ENCODE data around the gene REXO1.

REXO1 gene

DNA sequence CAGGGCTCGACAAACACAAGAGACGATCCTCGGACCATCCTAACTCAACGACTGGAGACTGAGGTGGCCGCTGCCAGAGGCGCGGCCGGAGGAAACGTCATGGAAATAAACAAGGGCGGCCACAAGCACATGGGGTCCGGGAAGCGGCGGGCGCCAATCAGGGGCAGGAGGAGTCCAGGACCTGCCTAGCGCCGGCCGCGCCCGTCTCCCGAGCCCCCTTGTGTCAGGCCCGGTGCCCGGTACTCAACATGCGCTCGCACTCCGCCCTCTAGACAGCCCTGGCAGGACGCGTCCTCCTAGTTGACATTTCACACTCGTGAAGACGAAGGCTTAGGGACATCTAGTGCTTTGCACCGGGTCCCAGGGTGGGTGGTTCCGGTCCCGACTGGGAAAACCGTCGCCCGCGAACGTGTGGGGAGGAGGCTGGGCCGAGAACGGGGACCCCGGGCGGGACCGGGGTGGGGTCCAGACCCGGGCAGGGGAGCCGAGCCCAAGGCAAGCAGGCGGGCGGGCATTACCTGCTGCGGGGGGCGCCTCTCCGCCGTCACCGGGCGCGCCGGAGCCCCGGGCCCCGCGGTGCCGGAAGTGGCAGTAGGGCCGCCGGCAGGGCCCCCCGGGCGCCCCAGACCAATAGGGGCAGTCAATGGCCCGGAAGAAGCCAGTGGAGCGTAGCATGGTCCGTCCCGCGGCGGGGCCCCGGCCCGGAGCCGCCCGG lies 442 bp downstream of the REXO1 start:
- no peak for DNase-seq

DNA sequence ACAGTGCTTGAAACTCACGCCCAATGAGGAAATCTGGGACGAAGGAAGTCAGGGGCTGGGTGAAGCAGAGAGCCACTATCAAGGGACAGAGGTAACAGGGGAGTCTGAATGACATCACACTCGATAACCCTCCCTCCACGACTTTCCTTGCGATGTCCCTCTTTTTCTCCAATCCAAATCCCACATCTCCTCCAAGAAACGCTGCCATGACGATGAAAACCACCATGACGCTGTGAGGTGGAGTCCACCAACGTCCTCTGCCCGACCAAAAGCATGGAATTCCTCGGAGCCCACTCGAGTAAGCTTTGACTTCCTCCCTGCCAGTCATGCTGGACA lies 967 bp downstream of the REXO1 start:
- no peak for DNase-seq

DNA sequence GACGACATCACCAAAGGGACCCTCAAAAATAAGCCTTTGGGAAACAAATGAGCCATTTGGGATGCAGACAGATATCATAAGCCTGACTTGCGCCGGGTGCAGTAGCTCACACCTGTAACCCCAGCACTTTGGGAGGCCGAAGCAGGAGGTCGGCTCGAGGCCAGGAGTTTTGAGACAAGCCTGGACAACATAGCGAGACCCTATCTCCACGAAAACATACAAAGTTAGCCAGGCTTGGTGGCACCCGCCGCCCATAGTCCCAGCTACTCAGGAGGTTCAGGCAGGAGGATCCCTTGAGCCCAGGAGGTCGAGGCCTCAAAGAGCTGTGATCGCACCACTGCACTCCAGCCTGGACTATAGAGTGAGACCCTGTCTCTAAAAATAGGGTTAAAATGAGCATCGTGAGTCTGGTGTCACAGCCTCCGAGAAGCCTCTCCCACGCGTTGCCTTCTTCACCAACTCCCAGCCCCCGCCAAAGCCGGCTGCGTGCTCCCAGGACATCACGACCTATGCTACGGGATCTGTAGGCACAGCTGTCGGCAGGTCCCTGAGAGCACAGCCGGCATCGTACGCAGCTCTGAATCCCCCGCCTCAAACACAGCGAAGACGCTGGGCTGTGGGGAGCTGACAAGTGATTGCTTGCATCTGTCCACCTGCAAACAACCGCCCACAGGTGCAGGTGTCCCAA lies 1.6 kb downstream of the REXO1 start:
- no peak for DNase-seq

DNA sequence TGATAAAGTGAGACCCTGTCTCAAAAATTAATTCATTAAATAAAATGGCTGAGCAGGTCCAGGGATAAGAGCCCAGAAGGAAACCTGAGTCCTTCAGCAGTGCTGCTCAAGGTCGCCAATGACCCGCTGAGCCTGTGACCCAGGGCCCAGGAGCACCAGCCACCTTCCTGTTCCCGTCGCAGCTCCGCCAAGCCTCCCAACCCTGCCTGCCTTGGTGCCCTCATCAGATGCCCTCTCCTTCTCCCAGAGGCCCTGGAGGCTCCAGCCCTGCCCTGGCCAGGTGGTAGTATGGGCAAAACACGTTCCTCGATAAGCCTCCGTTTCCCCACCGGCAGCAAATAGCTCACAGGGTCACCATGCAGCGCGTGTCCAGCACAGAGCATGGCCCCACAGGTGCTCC lies 2.6 kb downstream of the REXO1 start:
- DNase-seq = no peak

DNA sequence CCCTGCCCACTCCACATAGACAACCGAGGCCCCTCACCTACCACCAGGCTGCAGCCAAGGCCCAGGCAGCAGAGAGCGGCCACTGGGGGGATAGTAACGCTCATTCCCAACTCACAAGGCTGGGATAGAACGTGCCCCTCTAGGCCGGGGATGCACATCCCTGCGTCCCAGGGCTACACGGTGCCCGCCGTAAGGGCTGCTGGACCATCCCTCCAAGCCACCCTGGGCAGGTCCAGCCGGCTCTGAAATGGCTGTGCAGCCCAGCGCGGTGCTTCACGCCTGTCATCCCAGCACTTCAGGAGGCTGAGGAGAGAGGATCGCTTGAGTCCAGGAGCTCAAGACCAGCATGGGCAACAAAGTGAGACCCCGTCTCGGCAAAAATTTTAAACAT lies 3.2 kb downstream of the REXO1 start:
- no peak for DNase-seq

DNA sequence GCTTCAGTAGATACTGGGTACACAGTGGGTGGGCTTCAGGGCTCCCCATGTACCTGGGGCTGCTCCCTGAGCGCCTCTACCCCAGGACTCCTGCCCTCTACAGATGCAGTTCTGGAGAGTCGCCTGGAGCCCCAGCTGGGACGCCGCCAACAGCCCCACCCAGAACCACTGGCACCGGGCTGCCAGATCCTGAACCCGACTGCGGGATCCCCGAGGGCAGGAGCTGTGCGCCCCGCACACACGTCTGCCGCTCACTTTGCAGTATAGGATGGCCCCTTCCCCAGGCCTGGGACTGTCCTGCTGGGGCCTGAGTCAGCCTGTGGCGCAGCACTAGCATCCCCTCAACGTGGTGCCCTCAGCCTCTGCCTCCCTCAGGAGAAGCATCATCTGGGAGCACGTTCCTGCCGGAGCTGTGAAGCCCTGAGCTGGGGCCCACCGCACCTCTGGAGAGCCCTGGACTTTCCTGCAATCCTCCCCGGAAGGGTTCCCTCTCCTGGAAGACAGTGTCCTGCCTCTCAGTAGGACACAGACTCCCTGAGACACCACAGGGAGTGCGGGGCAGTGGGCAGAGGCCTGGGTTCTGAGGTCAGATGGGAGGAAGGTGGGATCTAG lies 3.7 kb downstream of the REXO1 start:
- no peak for DNase-seq

DNA sequence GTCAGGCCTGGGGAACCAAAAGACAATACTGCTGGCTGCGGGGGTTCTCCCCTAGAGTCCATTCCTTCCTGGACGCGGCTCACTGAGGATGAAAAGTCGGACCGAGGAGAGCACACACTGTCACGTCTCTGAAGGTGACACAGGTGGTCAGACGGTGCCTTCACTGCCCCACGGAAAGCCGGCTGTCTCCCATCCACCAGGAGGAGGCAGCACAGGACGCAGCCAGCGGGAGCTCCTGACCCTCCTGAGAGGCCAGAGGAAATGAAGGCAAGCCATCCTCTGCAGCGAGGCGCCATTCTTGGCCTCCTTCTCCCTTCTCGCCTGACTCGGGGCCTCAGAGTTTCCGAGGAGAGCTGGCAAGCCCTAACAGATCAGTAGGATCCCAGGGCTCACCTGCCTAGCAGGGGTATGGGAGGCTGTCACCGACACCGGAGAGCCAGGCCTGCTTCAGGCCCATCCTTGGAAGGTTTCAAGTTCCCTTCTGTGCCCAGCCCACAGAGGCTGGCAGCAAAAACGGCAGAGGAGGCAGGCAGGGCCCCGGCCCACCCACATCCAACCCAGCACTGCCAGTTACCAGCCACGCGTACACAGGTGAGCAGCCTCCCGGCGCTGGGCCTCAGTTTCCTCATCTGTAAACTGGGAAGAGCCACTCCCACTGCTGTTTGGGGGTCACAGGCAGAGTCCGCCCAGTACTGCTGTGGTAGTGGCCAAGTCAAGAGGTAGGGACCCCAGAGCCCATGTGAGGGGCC lies 4.5 kb downstream of the REXO1 start:
- no peak for DNase-seq

DNA sequence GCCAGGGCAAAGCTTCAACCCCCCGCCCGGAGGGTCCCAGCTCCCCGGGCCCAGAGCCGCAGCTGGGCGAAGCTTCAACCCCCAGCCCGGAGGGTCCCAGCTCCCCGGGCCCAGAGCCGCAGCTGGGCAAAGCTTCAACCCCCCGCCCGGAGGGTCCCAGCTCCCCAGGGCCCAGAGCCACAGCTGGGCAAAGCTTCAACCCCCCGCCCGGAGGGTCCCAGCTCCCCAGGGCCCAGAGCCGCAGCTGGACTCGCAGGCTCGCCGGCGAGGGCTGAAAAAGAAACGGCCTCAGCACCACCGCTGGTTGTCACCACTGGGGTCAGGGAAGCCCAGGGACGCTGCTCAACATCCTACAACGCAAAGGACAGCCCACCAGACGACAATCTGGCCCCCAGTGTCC lies 5.2 kb downstream of the REXO1 start:
- no peak for DNase-seq

DNA sequence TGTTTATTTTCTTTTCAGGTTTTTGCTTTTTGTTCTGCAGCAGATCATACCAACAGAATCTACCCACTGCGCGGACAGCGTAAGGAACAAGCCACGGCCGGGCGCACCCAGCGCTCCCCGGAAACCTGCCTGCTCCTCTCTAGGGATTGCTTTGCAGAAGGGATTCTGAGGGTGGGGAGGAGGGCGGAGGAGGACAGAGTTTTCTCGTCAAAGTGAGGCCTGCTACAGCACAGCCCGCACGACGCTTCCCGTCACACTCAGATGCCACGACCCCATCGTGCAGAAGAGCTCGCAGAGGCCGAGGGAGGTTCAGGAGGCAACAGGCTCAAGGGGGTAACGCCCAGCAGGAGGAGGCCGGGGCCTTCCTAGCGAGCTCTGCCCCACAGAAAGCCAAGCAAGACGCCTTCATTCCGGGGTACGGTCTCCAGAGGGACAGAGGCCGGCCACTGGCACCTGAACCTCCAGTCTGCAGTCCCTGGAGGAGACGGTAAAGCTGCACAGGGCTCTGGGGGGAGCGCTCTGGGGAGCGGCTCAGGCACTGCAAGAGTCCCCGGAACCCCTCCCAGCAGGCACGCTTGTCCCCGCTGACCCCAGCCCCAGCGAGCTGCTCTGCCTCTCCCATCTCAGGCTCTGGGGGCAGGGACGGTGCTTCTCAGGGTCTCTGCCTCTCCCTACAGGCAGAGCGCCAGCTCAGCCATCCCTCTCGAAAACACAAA lies 6.9 kb downstream of the REXO1 start:
- DNase-seq = no peak

DNA sequence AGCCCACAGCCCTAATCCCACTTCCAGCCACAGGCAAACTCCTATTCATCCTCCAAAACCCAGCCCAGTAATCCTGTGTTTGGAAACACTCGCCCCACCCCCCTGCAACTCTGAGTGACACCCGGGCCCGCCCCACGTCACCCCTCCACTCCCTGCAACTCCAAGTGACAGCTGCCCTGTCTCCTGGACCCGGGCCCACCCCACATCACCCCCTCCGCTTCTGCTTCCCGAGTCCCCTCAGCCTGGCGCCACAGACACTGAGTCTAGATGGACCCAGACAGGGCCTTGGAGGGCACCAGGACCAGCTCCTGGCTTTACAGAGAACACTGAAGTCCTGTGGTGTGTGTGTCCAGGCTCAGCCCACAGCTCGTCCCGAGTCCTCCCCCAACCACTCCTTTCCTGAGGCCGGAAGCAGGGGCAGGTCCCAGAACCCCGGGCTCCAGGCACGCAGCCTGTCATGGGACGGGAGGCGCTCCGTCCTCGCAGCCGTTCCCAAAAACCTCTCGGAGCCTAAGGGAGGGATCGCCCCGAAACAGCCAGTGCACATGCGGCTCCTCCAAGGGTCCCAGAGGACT lies 7.7 kb downstream of the REXO1 start:
- no peak for DNase-seq

DNA sequence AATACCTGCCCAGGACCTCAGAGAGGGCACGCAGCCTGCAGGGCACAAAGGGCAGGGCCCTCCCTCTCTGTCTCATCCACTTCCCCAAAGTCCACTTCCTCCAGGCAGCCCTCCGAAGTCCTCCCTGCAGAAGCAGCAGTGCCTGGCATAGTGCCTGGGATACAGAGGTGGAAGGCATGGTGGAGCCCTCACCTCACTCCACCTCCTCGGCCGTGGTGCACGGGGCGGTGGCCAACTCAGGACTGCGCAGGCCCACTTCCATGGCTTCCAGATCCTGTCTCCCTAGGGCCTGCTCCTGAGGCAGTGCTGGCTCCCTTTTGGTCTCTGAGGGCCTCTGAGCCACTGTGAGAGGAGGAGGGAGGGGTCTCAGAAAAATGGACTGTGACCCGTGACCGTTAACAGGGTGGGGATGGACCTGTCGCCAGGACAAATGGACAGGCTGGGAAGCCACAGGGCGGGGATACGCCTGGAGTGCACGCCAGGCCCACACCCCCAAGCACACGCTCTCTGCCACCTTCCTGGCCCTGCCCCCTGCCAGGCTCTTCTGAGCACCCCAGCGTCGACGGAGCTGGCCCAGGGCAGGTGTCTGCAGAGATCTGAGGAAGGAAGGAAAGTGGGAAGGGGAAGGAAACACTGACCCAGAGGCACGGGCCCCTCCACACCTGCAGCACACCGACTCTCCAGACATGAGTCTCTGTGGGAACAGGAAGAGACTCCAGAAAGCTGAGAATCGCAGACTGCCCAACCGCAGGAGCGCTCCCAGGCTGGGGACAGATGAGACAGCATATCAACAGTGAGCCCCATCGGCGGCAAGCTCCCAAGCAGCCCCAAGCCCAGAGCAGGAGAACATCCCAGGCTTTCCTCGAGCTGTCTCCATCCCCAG lies 8.4 kb downstream of the REXO1 start:
- no peak for DNase-seq

DNA sequence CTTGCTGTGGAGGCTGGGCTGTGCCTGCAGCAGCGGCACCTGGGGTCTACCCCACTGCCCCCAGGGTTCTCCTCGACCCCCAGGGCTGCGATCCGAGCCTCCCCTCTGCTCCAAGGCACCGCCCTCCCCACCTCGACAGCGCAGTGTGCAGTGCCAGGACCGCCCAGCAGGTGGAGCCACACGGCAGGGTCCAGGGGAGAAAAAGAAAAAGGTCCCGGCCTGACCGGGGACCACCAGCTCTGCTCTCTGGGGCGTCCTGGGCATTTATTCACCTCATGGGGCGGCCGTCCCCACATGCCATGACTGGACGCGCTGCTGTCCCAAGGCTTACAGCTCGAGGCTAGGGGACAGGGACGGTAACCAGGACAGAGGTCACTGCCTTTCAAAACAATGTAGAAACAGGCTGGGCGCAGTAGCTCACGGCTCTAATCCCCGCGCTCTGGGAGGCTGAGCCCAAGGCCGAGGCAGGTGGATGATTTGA lies 10.6 kb downstream of the REXO1 start:
- no peak for DNase-seq

DNA sequence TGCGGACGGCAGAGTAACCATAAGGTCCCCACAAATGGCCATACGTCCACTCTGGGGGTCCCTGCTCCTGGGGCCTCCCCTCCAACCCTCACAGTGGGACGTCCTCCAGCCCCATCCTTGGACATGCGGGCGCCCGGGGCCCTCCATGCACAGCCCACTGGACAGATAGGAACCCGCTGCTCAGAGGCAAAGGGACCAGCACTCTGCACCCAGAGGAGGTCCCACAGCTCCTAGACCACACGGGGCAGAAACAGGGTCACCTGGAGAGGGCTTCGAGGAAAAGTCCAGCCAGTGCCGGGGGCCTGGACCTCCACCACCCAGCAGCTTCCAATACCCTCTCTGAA lies 11.1 kb downstream of the REXO1 start:
- no peak for DNase-seq

DNA sequence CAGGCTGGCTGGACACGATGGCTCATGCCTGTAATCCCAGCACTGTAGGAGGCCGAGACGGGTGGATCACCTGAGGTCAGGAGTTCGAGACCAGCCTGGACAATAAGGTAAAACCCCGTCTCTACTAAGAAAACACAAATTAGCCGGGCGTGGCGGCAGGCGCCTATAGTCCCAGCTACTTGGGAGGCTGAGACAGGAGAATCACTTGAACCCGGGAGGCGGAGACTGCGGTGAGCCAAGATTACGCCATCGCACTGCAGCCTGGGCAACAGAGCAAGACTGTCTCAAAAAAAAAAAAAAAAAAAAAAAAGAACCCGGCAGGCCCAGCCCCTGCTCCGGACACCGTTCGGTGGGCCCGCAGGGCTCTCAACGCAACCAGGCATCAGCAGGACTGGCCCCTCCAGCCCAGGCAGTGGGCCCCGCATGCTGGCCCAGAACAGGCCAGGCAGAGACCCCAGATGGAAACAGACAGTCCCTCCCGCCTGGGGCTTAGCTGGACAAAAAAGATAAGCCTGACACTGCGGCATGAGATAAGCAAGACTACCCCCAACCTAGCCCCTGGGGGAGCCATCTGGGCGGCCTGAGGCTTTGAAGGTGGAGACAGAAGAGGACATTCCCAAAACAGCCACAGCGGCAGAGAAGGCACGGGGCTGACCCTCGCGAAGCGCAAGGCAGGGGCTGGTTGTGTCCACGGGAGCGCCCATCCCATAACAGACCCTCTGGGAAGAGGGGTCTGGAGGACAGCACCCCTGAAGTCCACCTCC lies 11.6 kb downstream of the REXO1 start:
- no peak for DNase-seq

DNA sequence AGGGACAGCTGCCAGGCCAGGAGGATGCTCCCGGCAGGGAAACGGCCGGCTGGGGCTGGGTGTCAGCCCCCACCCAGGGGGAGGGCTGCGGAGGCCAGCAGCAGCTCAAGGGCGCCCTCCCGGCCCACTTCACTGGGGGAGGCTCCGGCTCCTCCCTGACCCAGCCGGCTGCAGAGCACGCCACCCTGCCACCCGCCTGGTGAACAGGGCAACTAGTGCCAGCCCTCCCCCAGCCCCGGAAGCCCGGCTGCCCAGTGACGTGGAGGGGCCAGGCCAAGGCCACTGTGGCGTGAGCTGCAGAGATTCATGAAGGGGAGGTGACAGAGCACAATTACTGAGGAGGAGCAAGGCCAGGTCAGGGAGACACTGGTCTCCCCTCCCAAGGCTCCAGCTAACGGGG lies 14.7 kb downstream of the REXO1 start:
- no peak for DNase-seq

DNA sequence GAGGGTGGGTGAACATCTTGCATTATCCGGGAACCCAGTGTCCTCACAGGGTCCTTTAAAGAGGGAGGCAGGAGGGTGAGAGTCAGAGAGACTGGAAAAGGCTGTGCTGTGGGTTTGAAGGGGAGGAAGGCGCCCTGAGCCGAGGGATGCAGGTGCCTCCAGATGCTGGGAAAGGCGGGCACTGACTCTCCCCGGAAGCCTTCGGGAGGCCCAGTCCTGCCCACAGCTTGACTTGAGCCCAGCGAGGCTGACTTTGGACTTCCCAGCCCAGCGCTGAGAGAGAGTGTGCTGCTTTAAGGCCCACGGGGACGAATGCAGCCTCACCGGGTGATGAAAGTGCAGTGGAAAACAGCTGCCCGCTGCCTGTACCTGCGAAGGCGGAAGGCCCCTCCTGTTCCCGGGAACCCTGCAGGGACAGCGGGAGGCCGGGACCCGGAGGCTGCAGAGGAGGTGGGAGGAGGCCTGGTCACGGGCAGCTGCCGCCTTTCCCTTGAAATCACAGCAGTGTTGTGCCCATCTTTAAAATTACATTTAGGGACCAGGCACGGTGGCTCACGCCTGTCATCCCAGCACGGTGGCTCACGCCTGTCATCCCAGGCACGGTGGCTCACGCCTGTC lies 16.1 kb downstream of the REXO1 start:
- DNase-seq = no peak

DNA sequence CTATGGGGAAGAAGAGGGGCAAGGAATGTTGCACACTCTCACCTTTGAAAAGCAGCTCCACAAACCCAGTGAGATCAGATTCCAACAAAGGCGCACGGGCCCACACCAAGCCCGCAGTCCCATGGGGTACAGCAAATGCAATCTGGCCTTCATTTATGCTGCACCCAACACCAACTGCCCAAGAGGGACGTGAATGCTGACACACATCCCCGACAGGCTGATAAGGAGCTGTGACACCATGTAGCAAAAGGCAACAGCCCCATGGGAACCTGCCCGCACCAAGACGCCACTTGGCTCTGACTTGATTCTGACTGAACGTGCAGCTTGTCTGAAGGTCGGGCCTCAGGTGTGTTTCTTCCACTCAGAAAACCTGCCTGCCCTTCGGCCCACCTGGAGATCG lies 17.3 kb downstream of the REXO1 start:
- no peak for DNase-seq

DNA sequence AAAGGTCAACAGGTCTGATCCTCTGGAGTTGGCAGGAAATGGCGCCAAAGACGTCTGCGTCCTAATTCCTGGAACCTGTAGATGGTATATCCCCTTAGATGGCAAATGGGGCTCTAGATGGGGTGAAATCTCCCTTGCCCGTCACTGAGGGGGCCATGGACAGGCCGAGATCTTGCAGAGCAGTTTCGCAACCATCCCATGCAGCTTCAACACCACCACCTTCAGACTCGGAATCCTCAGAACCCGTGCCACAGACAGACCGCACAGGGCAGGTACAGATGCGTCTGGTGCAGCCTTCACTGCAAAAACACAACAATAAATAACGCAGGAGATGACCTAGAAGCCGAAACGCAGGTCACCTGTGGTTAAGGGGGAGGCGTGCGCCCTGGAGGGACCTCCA lies 17.7 kb downstream of the REXO1 start:
- no peak for DNase-seq

DNA sequence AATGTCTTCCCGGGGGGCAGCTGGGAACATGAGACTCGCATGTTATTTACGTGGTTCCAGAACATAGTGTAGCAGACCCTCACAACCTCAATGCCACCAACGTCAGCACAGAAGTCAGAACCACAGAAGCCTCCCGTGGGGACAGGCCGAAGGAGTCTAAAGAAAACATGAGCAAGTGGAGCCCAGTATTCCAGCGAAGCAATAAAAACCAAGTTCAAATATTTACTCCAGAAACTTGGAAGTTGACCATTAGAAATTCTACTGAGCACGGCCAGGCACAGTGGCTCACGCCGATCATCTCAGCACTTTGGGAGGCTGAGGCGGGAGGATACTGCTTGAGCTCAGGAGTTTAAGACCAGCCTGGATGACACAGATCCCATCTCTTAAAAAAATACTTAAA lies 18.3 kb downstream of the REXO1 start:
- DNase-seq = no peak

Data from SHP77 treated with DMSO at 0.1 percent for 48 hours (cell line).